Gastrocnemius medialis (tissue), 4 donors: ENCODE measurements around the gene MFAP2. TPM values are rescaled to one million over a fixed set of nuclear protein-coding genes. Genes with fewer than 3 reads are reported as not detected.

Source experiments
- ATAC-seq, 2 donors: fragments of 150-250 bp; one replicate each; pipeline ENCODE4 v1.9.1; 2016
- DNase-seq, 2 donors: peaks; one replicate each; pipeline ENCODE4 v3.0.0-alpha.2; 2019
- H3K27ac ChIP-seq, 4 donors: fragments of 200-600 bp; sonication (generic); 1 replicate in 1 of 4; 2 replicates in 3 of 4; pipeline ENCODE4 v1.5.1; 2016 to 2018; ENCODE audit warnings: mild to moderate bottlenecking in 2 of 4, moderate library complexity in 1 of 4
- H3K27me3 ChIP-seq, 3 donors: fragments of 200-600 bp; sonication (generic) in 2 of 3; 1 replicate in 1 of 3; 2 replicates in 2 of 3; pipeline versions ENCODE4 v1.5.1 to v1.6.0; 2016 to 2019; ENCODE audit warnings: mild to moderate bottlenecking in 1 of 3, moderate library complexity in 1 of 3
- H3K36me3 ChIP-seq, 2 donors: fragments of 200-600 bp; sonication (generic) in 1 of 2; one replicate each; pipeline ENCODE4 v1.5.1; 2017 to 2018
- H3K4me1 ChIP-seq, 2 donors: fragments of 200-600 bp; sonication (generic) in 1 of 2; one replicate each; pipeline ENCODE4 v1.5.1; 2016 to 2017; ENCODE audit warnings: mild to moderate bottlenecking in 2 of 2
- H3K4me3 ChIP-seq, 4 donors: fragments of 200-600 bp; sonication (generic) in 3 of 4; 1 replicate in 1 of 4; 2 replicates in 3 of 4; pipeline ENCODE4 v1.5.1; 2016 to 2019; ENCODE audit warnings: mild to moderate bottlenecking in 2 of 4
- H3K9me3 ChIP-seq, 3 donors: fragments of 200-600 bp; sonication (generic) in 2 of 3; 1 replicate in 1 of 3; 2 replicates in 2 of 3; pipeline ENCODE4 v1.5.1; 2016 to 2019
- POLR2A ChIP-seq, 2 donors: fragments of 450-650 bp; IDR thresholded peaks; one replicate each; pipeline ENCODE4 v1.6.1; 2017; ENCODE audit warnings: antibody characterized with exemption in 2 of 2, mild to moderate bottlenecking in 2 of 2, moderate library complexity in 2 of 2
- in situ Hi-C, 4 donors: fragments of 200-750 bp; cut with MboI; loops; one replicate each; pipeline versions ENCODE4 v1.15.0 to v1.8.0; 2017; ENCODE audit warnings: low sequenced_read_pairs in 4 of 4
- intact Hi-C: fragments of 100-400 bp; cut with DNase I; formaldehyde crosslinking; loops from one replicate; pipeline ENCODE4 v1.15.1; 2023; ENCODE audit warnings: low total_unique reads
- total RNA-seq, 4 donors: library from RNA; depleted of rRNA; stranded (reverse); fragments of >200 nt; gene quantifications; one replicate each; pipeline versions ENCODE4 v1.1.0 to v1.2.3, GENCODE V29; 2016
- TF ChIP-seq, protein P1 (sequence below), 5 experiments: fragments of 450-650 bp in 3 of 5; fragments of 200-600 bp in 2 of 5; sonication (generic) in 2 of 5; IDR thresholded peaks in 4 of 5; conservative IDR thresholded peaks in 1 of 5; 1 replicate in 4 of 5; 2 replicates in 1 of 5; pipeline ENCODE4 v1.5.1; 2016 to 2019; ENCODE audit warnings: antibody characterized with exemption in 5 of 5, mild to moderate bottlenecking in 3 of 5, moderate library complexity in 3 of 5

MFAP2 gene
- total RNA-seq, 4 donors from 2014 or later: 0.34 to 1.8 (median 0.36) TPM; not detected in 1

DNA sequence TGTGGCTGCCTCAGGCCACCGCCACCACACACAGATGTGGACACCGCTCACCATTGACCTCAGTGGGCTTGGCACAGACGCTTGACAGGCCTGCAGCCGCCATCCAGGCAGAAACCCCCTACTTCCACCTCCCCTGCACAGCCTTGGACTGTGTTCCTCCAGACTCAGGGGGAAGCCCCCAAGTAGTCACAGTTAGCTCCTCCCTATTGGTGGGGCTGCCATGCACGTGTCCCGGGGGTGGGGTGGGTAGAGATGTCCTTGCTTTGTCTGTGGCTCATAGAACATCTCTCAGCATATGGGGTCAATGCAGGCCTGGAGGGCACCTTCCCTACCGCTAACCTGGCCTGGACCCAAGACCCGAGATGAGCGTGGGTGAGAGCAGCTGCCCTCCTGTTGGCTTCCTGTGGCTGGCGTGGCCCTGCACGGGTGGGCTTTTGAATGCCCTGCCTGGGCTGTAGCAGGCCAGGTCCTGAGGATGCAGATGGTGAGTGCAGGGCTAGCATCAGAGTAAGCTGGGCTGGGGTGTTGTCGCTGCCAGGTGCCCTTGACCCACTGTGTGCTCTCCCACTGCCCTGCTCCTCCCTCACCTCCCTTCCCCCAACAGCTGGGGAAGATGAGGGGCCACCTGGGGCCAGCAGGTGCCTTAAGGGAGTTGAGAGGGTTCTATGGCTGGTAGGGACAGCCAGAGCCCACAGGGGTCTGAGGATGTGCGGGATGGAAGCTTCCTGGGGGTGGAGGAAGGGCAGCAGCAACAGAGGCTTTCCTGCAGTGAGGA is 52.5 kb downstream of the MFAP2 start:
- Histone ChIP-seq H3K27ac (no peak overlapping the region), H3K4me1 (no peaks in the 10 kb centered on the region), H3K4me3 (no peak overlapping the region), H3K9me3 (no peaks in the 10 kb centered on the region), H3K27me3 (no peaks in the 10 kb centered on the region), H3K36me3 (peaks cover 0 to 16% of the 10 kb centered on the region in 2 donors)
- DNase-seq (no peak), ATAC-seq (no peak)
- in situ Hi-C loops (no loop called here), intact Hi-C loops (no loop called here)
- TF ChIP-seq, protein P1, sequence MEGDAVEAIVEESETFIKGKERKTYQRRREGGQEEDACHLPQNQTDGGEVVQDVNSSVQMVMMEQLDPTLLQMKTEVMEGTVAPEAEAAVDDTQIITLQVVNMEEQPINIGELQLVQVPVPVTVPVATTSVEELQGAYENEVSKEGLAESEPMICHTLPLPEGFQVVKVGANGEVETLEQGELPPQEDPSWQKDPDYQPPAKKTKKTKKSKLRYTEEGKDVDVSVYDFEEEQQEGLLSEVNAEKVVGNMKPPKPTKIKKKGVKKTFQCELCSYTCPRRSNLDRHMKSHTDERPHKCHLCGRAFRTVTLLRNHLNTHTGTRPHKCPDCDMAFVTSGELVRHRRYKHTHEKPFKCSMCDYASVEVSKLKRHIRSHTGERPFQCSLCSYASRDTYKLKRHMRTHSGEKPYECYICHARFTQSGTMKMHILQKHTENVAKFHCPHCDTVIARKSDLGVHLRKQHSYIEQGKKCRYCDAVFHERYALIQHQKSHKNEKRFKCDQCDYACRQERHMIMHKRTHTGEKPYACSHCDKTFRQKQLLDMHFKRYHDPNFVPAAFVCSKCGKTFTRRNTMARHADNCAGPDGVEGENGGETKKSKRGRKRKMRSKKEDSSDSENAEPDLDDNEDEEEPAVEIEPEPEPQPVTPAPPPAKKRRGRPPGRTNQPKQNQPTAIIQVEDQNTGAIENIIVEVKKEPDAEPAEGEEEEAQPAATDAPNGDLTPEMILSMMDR (IDR thresholded peaks at IDR 0.05 in 4 of 5, conservative IDR thresholded peaks at IDR 0.05 in 1 of 5): no peak
- TF ChIP-seq POLR2A (IDR thresholded peaks at IDR 0.05): no peak

DNA sequence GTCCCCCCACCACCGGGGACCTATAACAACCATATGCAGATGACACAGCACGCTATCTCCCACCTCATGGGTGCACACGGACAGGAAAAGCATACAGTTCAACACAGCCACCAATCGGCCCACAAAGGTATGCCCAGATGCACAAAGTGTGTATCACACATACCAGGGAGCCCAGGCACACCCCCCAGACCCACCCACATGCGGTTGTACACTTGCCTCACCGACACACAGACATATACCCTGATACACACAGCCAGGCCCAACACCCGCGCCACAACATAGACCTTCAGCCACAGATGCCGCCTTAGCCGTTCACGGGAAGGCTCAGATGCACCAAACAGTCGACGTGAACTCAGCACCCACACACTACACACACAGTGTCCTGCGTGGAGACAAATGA is 53.2 kb downstream of the MFAP2 start:
- DNase-seq (no peak), ATAC-seq (no peak)
- peaks cover 0 to 16% of the 10 kb centered on the region in 2 donors for H3K36me3 ChIP-seq
- TF ChIP-seq, protein P1 (IDR thresholded peaks at IDR 0.05 in 4 of 5, conservative IDR thresholded peaks at IDR 0.05 in 1 of 5): no peak
- TF ChIP-seq POLR2A (IDR thresholded peaks at IDR 0.05): no peak
- H3K27me3 ChIP-seq: no peaks in the 10 kb centered on the region
- no peak overlapping the region for H3K4me3 ChIP-seq
- no peaks in the 10 kb centered on the region for H3K9me3 ChIP-seq
- no peaks in the 10 kb centered on the region for H3K4me1 ChIP-seq
- no peak overlapping the region for H3K27ac ChIP-seq
- intact Hi-C loops: no loop called here
- in situ Hi-C loops: no loop called here

DNA sequence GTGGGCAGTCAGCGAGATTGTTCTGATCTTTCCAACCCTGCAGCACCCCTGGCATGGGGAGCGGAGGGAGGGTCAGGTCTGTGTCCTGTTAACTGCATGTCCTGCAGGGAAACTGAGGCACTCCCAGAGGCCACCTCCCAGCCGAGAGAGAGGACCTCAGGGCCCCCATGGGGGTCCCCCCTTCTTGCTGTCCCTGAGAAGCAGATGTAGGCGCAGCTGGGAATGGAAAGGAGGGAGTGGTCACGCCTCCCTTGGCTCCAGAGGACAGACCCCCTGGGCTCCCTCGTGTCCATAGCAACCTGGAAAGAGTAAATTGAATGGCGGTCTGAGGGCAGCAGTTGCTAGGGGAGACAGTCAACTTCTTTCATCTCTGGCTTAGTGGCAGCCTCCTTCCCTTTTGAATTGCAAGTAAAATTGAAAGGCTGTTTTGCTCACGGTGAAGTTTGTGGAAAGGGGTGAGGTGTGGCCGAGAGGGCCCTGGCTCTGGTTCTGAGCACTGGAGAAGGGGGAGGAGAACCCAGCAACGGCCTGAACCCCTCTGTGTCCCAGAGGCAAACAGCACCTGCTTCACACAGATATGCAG is 53.8 kb downstream of the MFAP2 start:
- Histone ChIP-seq H3K9me3 (no peaks in the 10 kb centered on the region), H3K4me1 (peaks cover 0 to 3% of the 10 kb centered on the region in 2 donors), H3K4me3 (no peak overlapping the region), H3K36me3 (peaks cover 0 to 16% of the 10 kb centered on the region in 2 donors), H3K27ac (no peak overlapping the region), H3K27me3 (no peaks in the 10 kb centered on the region)
- no peak for DNase-seq
- in situ Hi-C loops: no loop called here
- no peak for TF ChIP-seq POLR2A (IDR thresholded peaks at IDR 0.05)
- TF ChIP-seq, protein P1 (IDR thresholded peaks at IDR 0.05 in 4 of 5, conservative IDR thresholded peaks at IDR 0.05 in 1 of 5): no peak
- ATAC-seq: no peak
- intact Hi-C loops: no loop called here

DNA sequence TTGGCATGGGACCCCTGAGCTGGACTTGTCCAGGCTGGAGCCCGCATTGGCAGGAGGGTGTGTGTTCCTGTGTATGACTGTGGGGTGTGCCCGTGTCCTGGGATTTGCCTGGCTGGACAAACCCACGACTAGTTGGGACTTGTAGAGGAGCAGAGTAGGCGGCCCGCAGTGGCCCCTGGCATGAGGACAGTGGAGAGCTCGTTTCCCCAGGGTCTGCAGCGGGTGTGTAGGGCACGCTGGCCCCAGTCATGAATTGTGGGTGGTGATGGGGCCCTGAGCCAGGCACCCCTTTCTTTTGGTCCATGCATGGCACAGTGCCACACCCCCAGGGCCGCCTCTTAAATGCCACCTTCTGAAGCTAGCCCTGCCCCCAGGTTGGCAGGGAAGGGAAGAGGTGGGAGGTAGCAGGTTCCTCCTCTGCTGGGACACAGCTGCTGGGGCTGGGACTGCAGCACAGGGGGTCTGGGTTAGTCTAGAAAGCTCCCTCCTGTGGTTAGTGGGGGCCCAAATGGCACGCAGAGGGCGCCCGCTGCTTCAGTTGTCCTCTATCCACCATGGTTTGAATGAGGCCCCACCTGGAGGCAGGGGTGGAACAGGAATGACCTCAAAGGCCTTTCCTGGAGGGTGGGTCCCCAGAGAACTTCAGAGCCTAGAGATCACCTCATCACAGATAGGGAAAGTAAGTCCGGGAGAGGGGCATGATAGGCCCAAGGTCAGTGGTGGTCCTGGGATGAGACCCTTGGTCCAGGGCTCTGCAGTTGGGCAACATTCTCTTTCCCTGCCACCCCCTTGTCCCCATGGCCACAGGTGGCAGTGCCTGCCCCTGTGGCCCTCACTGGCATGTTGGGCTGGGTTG is 54.6 kb downstream of the MFAP2 start:
- no peak for TF ChIP-seq POLR2A (IDR thresholded peaks at IDR 0.05)
- TF ChIP-seq, protein P1 (IDR thresholded peaks at IDR 0.05 in 4 of 5, conservative IDR thresholded peaks at IDR 0.05 in 1 of 5): no peak
- ATAC-seq (no peak), DNase-seq (no peak)
- Histone ChIP-seq H3K4me1 (peaks cover 0 to 9% of the 10 kb centered on the region in 2 donors), H3K27ac (no peak overlapping the region), H3K4me3 (no peak overlapping the region), H3K27me3 (no peaks in the 10 kb centered on the region), H3K36me3 (peaks cover 0 to 9% of the 10 kb centered on the region in 2 donors), H3K9me3 (no peaks in the 10 kb centered on the region)
- intact Hi-C loops: no loop called here
- in situ Hi-C loops: no loop called here
